ENCODE data around the gene SAMD14.

DNA sequence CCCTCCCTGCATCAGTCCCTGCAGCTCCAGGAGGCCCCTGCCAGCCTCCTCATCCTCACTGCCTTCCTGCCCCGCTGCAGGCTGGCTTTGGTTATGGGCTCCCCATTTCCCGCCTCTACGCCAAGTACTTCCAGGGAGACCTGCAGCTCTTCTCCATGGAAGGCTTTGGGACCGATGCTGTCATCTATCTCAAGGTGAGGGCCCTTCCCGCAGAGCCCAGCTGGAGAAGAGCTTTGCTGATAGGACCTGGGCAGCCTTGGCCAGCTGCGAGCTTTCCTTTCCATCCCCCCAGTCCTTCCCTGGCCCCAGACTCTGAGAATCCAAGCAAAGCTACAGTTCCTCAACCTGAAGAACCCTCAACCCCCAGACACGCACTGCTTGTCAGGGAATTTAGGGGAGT, 20.8 kb downstream of the SAMD14 start:
- TF ChIP-seq CTCF (IDR thresholded peaks at IDR 0.05 in 4 of 5, conservative IDR thresholded peaks at IDR 0.05 in 1 of 5), result no peak
- no peak for TF ChIP-seq POLR2A (IDR thresholded peaks at IDR 0.05)
